ENCODE results near the gene FGF12. TPM values are rescaled to one million over a fixed set of nuclear protein-coding genes. Genes with fewer than 3 reads are reported as not detected.
"Not testable (repeated sequence)": the region's sequence is repeated elsewhere in the genome, so short reads cannot be mapped to it uniquely, and the experiment has no call there.

Gene FGF12
- total RNA-seq, 1 experiment from 2014 or later = 0.51 TPM

DNA sequence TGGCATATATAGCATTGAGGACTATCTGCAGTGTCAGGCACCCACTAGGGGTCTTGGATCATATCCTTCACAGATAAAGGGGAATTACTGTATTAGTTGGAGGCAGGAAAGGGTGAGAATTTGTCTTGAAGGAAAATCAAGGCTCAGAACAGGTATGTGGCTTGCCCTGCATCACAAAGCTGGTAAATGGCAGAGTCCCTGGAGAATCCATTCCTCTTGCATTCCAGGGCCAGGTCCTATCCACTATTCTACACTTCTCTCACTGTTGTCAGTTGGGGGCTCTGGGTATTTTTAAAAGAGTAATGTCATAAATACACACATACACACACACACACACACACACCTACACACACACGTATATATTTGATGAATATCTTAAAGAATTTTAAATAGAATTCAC lies 19.8 kb upstream of the FGF12 start:
- ATAC-seq (no peak), DNase-seq (ENCODE audit: low read depth, low spot score) (no peak)
- BruUV-seq (replicated peaks) = no TSS peak
- in situ Hi-C loops (cut with HindIII; ENCODE audit: low pct_unique_long_range_greater_than_20kb, low sequenced_read_pairs) = no loop called here
- Histone ChIP-seq H3K27me3 (ENCODE audit: control insufficient read depth, insufficient read depth, low read length) (no peaks in the 10 kb centered on the region), H3K4me3 (ENCODE audit: low read depth in 2 of 2, low read length in 2 of 2) (no peak overlapping the region), H3K27ac (ENCODE audit: low read length) (no peak overlapping the region), H3K4me1 (ENCODE audit: control insufficient read depth, insufficient read depth, low read length) (no peaks in the 10 kb centered on the region), H3K9me3 (ENCODE audit: control insufficient read depth, insufficient read depth, low read depth, low read length) (no peaks in the 10 kb centered on the region), H3K36me3 (ENCODE audit: control insufficient read depth, insufficient read depth, low read length) (no peaks in the 10 kb centered on the region)
- TF ChIP-seq, protein P1, sequence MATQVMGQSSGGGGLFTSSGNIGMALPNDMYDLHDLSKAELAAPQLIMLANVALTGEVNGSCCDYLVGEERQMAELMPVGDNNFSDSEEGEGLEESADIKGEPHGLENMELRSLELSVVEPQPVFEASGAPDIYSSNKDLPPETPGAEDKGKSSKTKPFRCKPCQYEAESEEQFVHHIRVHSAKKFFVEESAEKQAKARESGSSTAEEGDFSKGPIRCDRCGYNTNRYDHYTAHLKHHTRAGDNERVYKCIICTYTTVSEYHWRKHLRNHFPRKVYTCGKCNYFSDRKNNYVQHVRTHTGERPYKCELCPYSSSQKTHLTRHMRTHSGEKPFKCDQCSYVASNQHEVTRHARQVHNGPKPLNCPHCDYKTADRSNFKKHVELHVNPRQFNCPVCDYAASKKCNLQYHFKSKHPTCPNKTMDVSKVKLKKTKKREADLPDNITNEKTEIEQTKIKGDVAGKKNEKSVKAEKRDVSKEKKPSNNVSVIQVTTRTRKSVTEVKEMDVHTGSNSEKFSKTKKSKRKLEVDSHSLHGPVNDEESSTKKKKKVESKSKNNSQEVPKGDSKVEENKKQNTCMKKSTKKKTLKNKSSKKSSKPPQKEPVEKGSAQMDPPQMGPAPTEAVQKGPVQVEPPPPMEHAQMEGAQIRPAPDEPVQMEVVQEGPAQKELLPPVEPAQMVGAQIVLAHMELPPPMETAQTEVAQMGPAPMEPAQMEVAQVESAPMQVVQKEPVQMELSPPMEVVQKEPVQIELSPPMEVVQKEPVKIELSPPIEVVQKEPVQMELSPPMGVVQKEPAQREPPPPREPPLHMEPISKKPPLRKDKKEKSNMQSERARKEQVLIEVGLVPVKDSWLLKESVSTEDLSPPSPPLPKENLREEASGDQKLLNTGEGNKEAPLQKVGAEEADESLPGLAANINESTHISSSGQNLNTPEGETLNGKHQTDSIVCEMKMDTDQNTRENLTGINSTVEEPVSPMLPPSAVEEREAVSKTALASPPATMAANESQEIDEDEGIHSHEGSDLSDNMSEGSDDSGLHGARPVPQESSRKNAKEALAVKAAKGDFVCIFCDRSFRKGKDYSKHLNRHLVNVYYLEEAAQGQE (IDR thresholded peaks at IDR 0.05; ENCODE audit: insufficient read depth in 1 of 2, low read depth in 2 of 2, low read length in 1 of 2) = no peak
- TF ChIP-seq POLR2AphosphoS5 (IDR thresholded peaks at IDR 0.05; ENCODE audit: low read depth, low read length) = no peak
- no peak for TF ChIP-seq TCF7L2 (IDR thresholded peaks at IDR 0.05; ENCODE audit: low read depth, low read length)
- TF ChIP-seq SIN3A (IDR thresholded peaks at IDR 0.05; ENCODE audit: borderline replicate concordance, insufficient read depth, low read depth, low read length) = no peak
- TF ChIP-seq, protein P2, sequence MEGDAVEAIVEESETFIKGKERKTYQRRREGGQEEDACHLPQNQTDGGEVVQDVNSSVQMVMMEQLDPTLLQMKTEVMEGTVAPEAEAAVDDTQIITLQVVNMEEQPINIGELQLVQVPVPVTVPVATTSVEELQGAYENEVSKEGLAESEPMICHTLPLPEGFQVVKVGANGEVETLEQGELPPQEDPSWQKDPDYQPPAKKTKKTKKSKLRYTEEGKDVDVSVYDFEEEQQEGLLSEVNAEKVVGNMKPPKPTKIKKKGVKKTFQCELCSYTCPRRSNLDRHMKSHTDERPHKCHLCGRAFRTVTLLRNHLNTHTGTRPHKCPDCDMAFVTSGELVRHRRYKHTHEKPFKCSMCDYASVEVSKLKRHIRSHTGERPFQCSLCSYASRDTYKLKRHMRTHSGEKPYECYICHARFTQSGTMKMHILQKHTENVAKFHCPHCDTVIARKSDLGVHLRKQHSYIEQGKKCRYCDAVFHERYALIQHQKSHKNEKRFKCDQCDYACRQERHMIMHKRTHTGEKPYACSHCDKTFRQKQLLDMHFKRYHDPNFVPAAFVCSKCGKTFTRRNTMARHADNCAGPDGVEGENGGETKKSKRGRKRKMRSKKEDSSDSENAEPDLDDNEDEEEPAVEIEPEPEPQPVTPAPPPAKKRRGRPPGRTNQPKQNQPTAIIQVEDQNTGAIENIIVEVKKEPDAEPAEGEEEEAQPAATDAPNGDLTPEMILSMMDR (IDR thresholded peaks at IDR 0.05) = no peak
- ChIA-PET CTCF (interaction anchor here (0.6 kb wide), 1 partner anchor 21 kb away, joined by 4 read pairs; no protein-coding TSS in a partner anchor), POLR2A (no interaction called here)
- intact Hi-C loops (cut with micrococcal nuclease; ENCODE audit: unreplicated experiment) = no loop called here

DNA sequence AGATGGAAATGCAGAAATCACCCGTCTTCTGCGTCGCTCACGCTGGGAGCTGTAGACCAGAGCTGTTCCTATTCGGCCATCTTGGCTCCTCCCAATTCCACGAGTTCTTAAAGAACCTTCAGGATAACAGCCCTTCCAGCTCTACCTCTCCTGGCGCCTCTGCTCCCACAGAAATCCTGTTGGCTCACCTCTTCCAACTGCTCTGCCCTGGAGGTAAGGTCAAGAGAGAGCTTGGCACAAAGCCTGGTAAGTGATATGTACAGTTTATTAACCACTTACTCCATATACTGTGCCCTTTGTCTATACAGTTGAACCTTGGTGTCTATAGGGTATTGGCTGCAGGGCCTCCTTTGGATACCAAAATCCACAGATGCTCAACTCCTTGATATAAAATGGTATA lies 17.8 kb upstream of the FGF12 start:
- Histone ChIP-seq H3K27me3 (ENCODE audit: control insufficient read depth, insufficient read depth, low read length) (no peaks in the 10 kb centered on the region), H3K4me3 (ENCODE audit: low read depth in 2 of 2, low read length in 2 of 2) (no peak overlapping the region), H3K27ac (ENCODE audit: low read length) (no peak overlapping the region), H3K4me1 (ENCODE audit: control insufficient read depth, insufficient read depth, low read length) (no peaks in the 10 kb centered on the region), H3K36me3 (ENCODE audit: control insufficient read depth, insufficient read depth, low read length) (no peaks in the 10 kb centered on the region), H3K9me3 (ENCODE audit: control insufficient read depth, insufficient read depth, low read depth, low read length) (no peaks in the 10 kb centered on the region)
- CTCF ChIA-PET = interaction anchor here (0.6 kb wide), 1 partner anchor 537 kb away, joined by 3 read pairs; no protein-coding TSS in a partner anchor
- intact Hi-C loops (cut with micrococcal nuclease; ENCODE audit: unreplicated experiment) (no loop called here), in situ Hi-C loops (cut with HindIII; ENCODE audit: low pct_unique_long_range_greater_than_20kb, low sequenced_read_pairs) (no loop called here)
- ATAC-seq (no peak), DNase-seq (ENCODE audit: low read depth, low spot score) (no peak)
- BruUV-seq (replicated peaks) = no TSS peak
- no peak for TF ChIP-seq SIN3A (IDR thresholded peaks at IDR 0.05; ENCODE audit: borderline replicate concordance, insufficient read depth, low read depth, low read length)
- no peak for TF ChIP-seq POLR2AphosphoS5 (IDR thresholded peaks at IDR 0.05; ENCODE audit: low read depth, low read length)
- TF ChIP-seq TCF7L2 (IDR thresholded peaks at IDR 0.05; ENCODE audit: low read depth, low read length) = no peak
- TF ChIP-seq, protein P2 (IDR thresholded peaks at IDR 0.05) = no peak
- TF ChIP-seq, protein P1 (IDR thresholded peaks at IDR 0.05; ENCODE audit: insufficient read depth in 1 of 2, low read depth in 2 of 2, low read length in 1 of 2) = no peak
- POLR2A ChIA-PET = no interaction called here

DNA sequence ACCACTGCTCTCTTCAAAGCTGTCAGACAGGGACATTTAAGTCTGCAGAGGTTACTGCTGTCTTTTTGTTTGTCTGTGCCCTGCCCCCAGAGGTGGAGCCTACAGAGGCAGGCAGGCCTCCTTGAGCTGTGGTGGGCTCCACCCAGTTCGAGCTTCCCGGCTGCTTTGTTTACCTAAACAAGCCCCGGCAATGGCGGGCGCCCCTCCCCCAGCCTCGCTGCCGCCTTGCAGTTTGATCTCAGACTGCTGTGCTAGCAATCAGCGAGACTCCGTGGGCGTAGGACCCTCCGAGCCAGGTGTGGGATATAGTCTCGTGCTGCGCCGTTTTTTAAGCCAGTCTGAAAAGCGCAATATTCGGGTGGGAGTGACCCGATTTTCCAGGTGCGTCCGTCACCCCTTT lies 17.3 kb upstream of the FGF12 start:
- in situ Hi-C loops (cut with HindIII; ENCODE audit: low pct_unique_long_range_greater_than_20kb, low sequenced_read_pairs); CTCF ChIA-PET: not testable (repeated sequence)

More for the DNA sequence above, 17.3 kb upstream of the FGF12 start:
- BruUV-seq (replicated peaks); H3K4me1 ChIP-seq (ENCODE audit: control insufficient read depth, insufficient read depth, low read length); ATAC-seq; POLR2A ChIA-PET; DNase-seq (ENCODE audit: low read depth, low spot score); H3K9me3 ChIP-seq (ENCODE audit: control insufficient read depth, insufficient read depth, low read depth, low read length); H3K27ac ChIP-seq (ENCODE audit: low read length); intact Hi-C loops (cut with micrococcal nuclease; ENCODE audit: unreplicated experiment); H3K27me3 ChIP-seq (ENCODE audit: control insufficient read depth, insufficient read depth, low read length); H3K4me3 ChIP-seq (ENCODE audit: low read depth in 2 of 2, low read length in 2 of 2); H3K36me3 ChIP-seq (ENCODE audit: control insufficient read depth, insufficient read depth, low read length): not testable (repeated sequence)

All from Panc1 (cell line).